ENCODE data around the gene ARSB. TPM values are rescaled to one million over a fixed set of nuclear protein-coding genes. Genes with fewer than 3 reads are reported as not detected.
A peak's percentile ranks its signal among the peaks of the same experiment; 100 is the strongest.

ARSB gene
- total and polyA plus RNA-seq, 2 experiments from 2014 or later, result 30.1 to 43.7 TPM

- no peaks in the 10 kb centered on the region for H4K20me1 ChIP-seq (ENCODE audit: insufficient read depth)
- no peaks in the 10 kb centered on the region for H3K27me3 ChIP-seq (replicated peaks; ENCODE audit: insufficient read depth)
- H3K9ac ChIP-seq, result no peak overlapping the region
- TF ChIP-seq EZH2phosphoT487 (IDR thresholded peaks at IDR 0.05; ENCODE audit: insufficient read depth, low read depth) (no peak), EZH2 (IDR thresholded peaks at IDR 0.05; ENCODE audit: insufficient read depth, poor library complexity, severe bottlenecking) (no peak)
- no peak overlapping the region for H2AFZ ChIP-seq
- H3K27ac ChIP-seq, result no peak overlapping the region
- peaks cover 43% of the 10 kb centered on the region for H3K4me1 ChIP-seq (ENCODE audit: insufficient read depth)
- DNase-seq, result no peak
- no peaks in the 10 kb centered on the region for H3K36me3 ChIP-seq (ENCODE audit: low read depth)
- H3K9me3 ChIP-seq (ENCODE audit: low read depth), result no peaks in the 10 kb centered on the region
- H3K4me2 ChIP-seq (ENCODE audit: unreplicated experiment), result no peak overlapping the region
- 69 to 71% methylated on average over 8 of the region's 8 CpGs for WGBS, 2 experiments (ENCODE audit: low coverage in 1 of 2, low lambda C conversion rate in 2 of 2, missing lambda C conversion rate in 2 of 2)
- peaks cover 22% of the 10 kb centered on the region for H3F3A ChIP-seq (ENCODE audit: insufficient read depth)
- H3K9me2 ChIP-seq (ENCODE audit: insufficient read depth), result no peaks in the 10 kb centered on the region
- H3K4me3 ChIP-seq, result no peak overlapping the region
- H3K79me2 ChIP-seq (ENCODE audit: insufficient read depth), result no peaks in the 10 kb centered on the region
- in situ Hi-C loops (cut with MboI), result loop anchor here (10.0 kb wide), 1 partner anchor 274 kb away; no protein-coding TSS in a partner anchor
Measured at GRCh38 chr5:78808818-78809217, 176.3 kb downstream of the ARSB start.

DNA sequence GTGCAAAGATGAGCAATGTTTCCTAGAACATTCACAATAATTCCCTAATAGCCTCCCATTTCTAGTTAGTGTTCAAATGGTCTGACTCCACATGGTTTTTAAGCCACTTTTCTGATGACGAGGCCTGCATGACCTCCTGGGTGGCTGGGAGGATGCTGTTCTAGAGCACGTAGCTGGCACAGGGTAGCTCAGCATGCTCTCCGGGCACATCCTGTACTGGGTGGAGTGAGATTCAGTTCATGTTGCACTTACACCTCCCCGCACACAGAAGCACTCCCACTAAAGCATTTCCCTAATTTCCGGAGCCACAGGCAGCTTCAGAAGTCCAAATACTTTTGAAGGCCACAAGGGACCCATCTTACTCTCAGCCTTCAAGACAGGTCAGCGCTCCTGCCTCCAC lies 176.7 kb downstream of the ARSB start:
- in situ Hi-C loops (cut with MboI), result loop anchor here (10.0 kb wide), 1 partner anchor 274 kb away; no protein-coding TSS in a partner anchor
- H3K4me2 ChIP-seq (ENCODE audit: unreplicated experiment), result no peak overlapping the region
- no peaks in the 10 kb centered on the region for H3K36me3 ChIP-seq (ENCODE audit: low read depth)
- H3K9me2 ChIP-seq (ENCODE audit: insufficient read depth), result no peaks in the 10 kb centered on the region
- no peaks in the 10 kb centered on the region for H3K27me3 ChIP-seq (replicated peaks; ENCODE audit: insufficient read depth)
- H3K79me2 ChIP-seq (ENCODE audit: insufficient read depth), result no peaks in the 10 kb centered on the region
- H4K20me1 ChIP-seq (ENCODE audit: insufficient read depth), result no peaks in the 10 kb centered on the region
- H2AFZ ChIP-seq, result no peak overlapping the region
- H3K27ac ChIP-seq, result no peak overlapping the region
- no peak for TF ChIP-seq EZH2phosphoT487 (IDR thresholded peaks at IDR 0.05; ENCODE audit: insufficient read depth, low read depth)
- no peak for TF ChIP-seq EZH2 (IDR thresholded peaks at IDR 0.05; ENCODE audit: insufficient read depth, poor library complexity, severe bottlenecking)
- H3K9me3 ChIP-seq (ENCODE audit: low read depth), result no peaks in the 10 kb centered on the region
- peaks cover 22% of the 10 kb centered on the region for H3F3A ChIP-seq (ENCODE audit: insufficient read depth)
- DNase-seq, result no peak
- WGBS, 2 experiments (ENCODE audit: low coverage in 1 of 2, low lambda C conversion rate in 2 of 2, missing lambda C conversion rate in 2 of 2), result 54 to 55% methylated on average over 6 of the region's 6 CpGs
- no peak overlapping the region for H3K9ac ChIP-seq
- H3K4me1 ChIP-seq (ENCODE audit: insufficient read depth), result peaks cover 43% of the 10 kb centered on the region
- H3K4me3 ChIP-seq, result no peak overlapping the region

- no peaks in the 10 kb centered on the region for H3K9me3 ChIP-seq (ENCODE audit: low read depth)
- H3K27me3 ChIP-seq (replicated peaks; ENCODE audit: insufficient read depth), result no peaks in the 10 kb centered on the region
- DNase-seq, result peak; percentile 93
- H3K27ac ChIP-seq, result peak overlapping the region; percentile 90
- in situ Hi-C loops (cut with MboI), result loop anchor here (10.0 kb wide), 1 partner anchor 272 kb away; no protein-coding TSS in a partner anchor
- H3K9me2 ChIP-seq (ENCODE audit: insufficient read depth), result no peaks in the 10 kb centered on the region
- peak overlapping the region; percentile 39; the same call in 1 of the 2 replicates for H3K9ac ChIP-seq
- peak overlapping the region; percentile 76 for H2AFZ ChIP-seq
- H3K79me2 ChIP-seq (ENCODE audit: insufficient read depth), result no peaks in the 10 kb centered on the region
- WGBS, 2 experiments (ENCODE audit: low coverage in 1 of 2, low lambda C conversion rate in 2 of 2, missing lambda C conversion rate in 2 of 2), result 32 to 35% methylated on average over 8 of the region's 8 CpGs
- H4K20me1 ChIP-seq (ENCODE audit: insufficient read depth), result no peaks in the 10 kb centered on the region
- H3K4me1 ChIP-seq (ENCODE audit: insufficient read depth), result peaks cover 39% of the 10 kb centered on the region
- no peak for TF ChIP-seq EZH2phosphoT487 (IDR thresholded peaks at IDR 0.05; ENCODE audit: insufficient read depth, low read depth)
- TF ChIP-seq EZH2 (IDR thresholded peaks at IDR 0.05; ENCODE audit: insufficient read depth, poor library complexity, severe bottlenecking), result no peak
- no peak overlapping the region for H3K4me3 ChIP-seq
- H3K36me3 ChIP-seq (ENCODE audit: low read depth), result no peaks in the 10 kb centered on the region
- peaks cover 22% of the 10 kb centered on the region for H3F3A ChIP-seq (ENCODE audit: insufficient read depth)
- peak overlapping the region; percentile 69 for H3K4me2 ChIP-seq (ENCODE audit: unreplicated experiment)
Measured at GRCh38 chr5:78806544-78806943, 178.6 kb downstream of the ARSB start.

DNA sequence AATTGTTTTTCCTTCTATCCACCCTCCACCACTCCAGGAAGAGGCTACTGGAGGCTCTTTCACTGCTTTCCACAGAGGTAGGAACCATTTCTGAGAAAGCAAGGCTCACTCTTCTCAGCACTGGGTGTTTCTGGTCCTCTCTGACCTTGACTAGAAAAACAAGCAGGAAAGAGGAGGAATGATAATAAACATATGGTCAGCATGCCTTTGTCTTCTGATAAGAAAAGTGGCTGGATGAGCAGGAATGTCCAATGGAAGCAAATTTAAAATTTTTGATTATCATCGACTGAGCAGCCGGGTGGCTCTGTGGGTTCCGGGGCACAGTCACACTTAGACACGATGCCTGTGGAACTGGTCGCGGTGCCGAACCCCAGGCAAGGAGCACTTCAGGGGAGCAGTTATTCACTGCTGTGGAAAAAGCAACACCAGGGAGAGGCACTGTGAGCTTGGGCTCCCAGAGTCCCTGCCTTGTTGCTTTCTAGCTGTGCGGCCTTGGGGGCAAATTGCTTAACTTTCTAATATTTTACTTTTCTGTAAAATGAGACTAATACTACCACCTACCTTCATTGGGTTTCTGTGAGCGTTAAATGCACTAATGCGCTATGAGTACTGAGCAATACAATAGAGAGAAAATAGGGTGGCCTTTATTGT lies 179.5 kb downstream of the ARSB start:
- peaks cover 30% of the 10 kb centered on the region for H3K4me1 ChIP-seq (ENCODE audit: insufficient read depth)
- no peaks in the 10 kb centered on the region for H3K79me2 ChIP-seq (ENCODE audit: insufficient read depth)
- no peak for TF ChIP-seq EZH2 (IDR thresholded peaks at IDR 0.05; ENCODE audit: insufficient read depth, poor library complexity, severe bottlenecking)
- no peak for TF ChIP-seq EZH2phosphoT487 (IDR thresholded peaks at IDR 0.05; ENCODE audit: insufficient read depth, low read depth)
- no peak overlapping the region for H3K27ac ChIP-seq
- 98 to 99% methylated on average over 10 of the region's 10 CpGs for WGBS, 2 experiments (ENCODE audit: low coverage in 1 of 2, low lambda C conversion rate in 2 of 2, missing lambda C conversion rate in 2 of 2)
- peaks cover 20% of the 10 kb centered on the region for H3F3A ChIP-seq (ENCODE audit: insufficient read depth)
- no peaks in the 10 kb centered on the region for H4K20me1 ChIP-seq (ENCODE audit: insufficient read depth)
- no peaks in the 10 kb centered on the region for H3K9me3 ChIP-seq (ENCODE audit: low read depth)
- no peak for DNase-seq
- no peaks in the 10 kb centered on the region for H3K27me3 ChIP-seq (replicated peaks; ENCODE audit: insufficient read depth)
- H3K4me3 ChIP-seq, result no peak overlapping the region
- H3K4me2 ChIP-seq (ENCODE audit: unreplicated experiment), result no peak overlapping the region
- H3K9ac ChIP-seq, result no peak overlapping the region
- no peaks in the 10 kb centered on the region for H3K9me2 ChIP-seq (ENCODE audit: insufficient read depth)
- in situ Hi-C loops (cut with MboI), result loop anchor here (10.0 kb wide), 1 partner anchor 271 kb away; no protein-coding TSS in a partner anchor
- H3K36me3 ChIP-seq (ENCODE audit: low read depth), result no peaks in the 10 kb centered on the region
- 0 out of 2 replicates have a peak overlapping the region, but pooled peaks have one; percentile 5 for H2AFZ ChIP-seq
